Fibroblast of pulmonary artery (primary cell): ENCODE results near the gene FAM53A.
"Not testable (repeated sequence)": the region's sequence is repeated elsewhere in the genome, so short reads cannot be mapped to it uniquely, and the experiment has no call there.

Experiments used
- DNase-seq: peaks from one replicate; pipeline ENCODE4 v3.0.0-alpha.2; 2010; ENCODE audit warnings: low read depth
- H3K4me3 ChIP-seq: replicated peaks from 2 replicates; pipeline ENCODE4 v1.5.1; 2011; ENCODE audit warnings: low read depth, mild to moderate bottlenecking, control low read depth, low read length, moderate library complexity
- CTCF ChIP-seq: IDR thresholded peaks from 2 replicates; pipeline ENCODE4 v1.5.1; 2011; ENCODE audit warnings: mild to moderate bottlenecking, control low read depth, low read length, inconsistent platforms; ENCODE audit errors: missing control alignments

FAM53A gene

GRCh38 chr4:1711055-1711570 lies 27.0 kb upstream of the FAM53A start:
- DNase-seq, result no peak
- no peak for TF ChIP-seq CTCF
- peak overlapping the region; percentile 74 for H3K4me3 ChIP-seq

- DNase-seq, result no peak
- no peak overlapping the region for H3K4me3 ChIP-seq
- no peak for TF ChIP-seq CTCF
Observed at GRCh38 chr4:1708581-1708980, 24.5 kb upstream of the FAM53A start.

GRCh38 chr4:1706358-1706757 lies 22.2 kb upstream of the FAM53A start:
- H3K4me3 ChIP-seq, result no peak overlapping the region
- no peak for DNase-seq
- TF ChIP-seq CTCF, result no peak

- DNase-seq, result no peak
- H3K4me3 ChIP-seq, result no peak overlapping the region
- no peak for TF ChIP-seq CTCF
Observed at GRCh38 chr4:1705732-1706131, 21.6 kb upstream of the FAM53A start.

- no peak overlapping the region for H3K4me3 ChIP-seq
- no peak for DNase-seq
Observed at GRCh38 chr4:1703867-1704266, 19.8 kb upstream of the FAM53A start.

GRCh38 chr4:1701671-1702070 lies 17.6 kb upstream of the FAM53A start:
- not testable (repeated sequence) for DNase-seq, H3K4me3 ChIP-seq

More at GRCh38 chr4:1703867-1704266, 19.8 kb upstream of the FAM53A start:
- no peak for TF ChIP-seq CTCF

- no peak for DNase-seq
- TF ChIP-seq CTCF, result no peak
- no peak overlapping the region for H3K4me3 ChIP-seq
Observed at GRCh38 chr4:1695913-1696312, 11.8 kb upstream of the FAM53A start.
